ENCODE measurements around the gene NEURL1B.

- TF ChIP-seq CTCF (IDR thresholded peaks at IDR 0.05), result no peak
- TF ChIP-seq POLR2A (IDR thresholded peaks at IDR 0.05), result no peak
These were observed 32.3 kb upstream of the NEURL1B start for GRCh38 chr5:172608773-172609172.
